Ectodermal cell (in vitro differentiated cells): ENCODE data around the gene GADD45B.
"Not testable (repeated sequence)": the region's sequence is repeated elsewhere in the genome, so short reads cannot be mapped to it uniquely, and the experiment has no call there.

Experiments
- H3K27ac ChIP-seq: 2 replicates; pipeline ENCODE4 v1.7.0; 2013; ENCODE audit warnings: mild to moderate bottlenecking, low read depth, low read length; ENCODE audit not compliant: insufficient read depth, poor library complexity, severe bottlenecking
- H3K27me3 ChIP-seq: 2 replicates; pipeline ENCODE4 v1.7.0; 2013; ENCODE audit warnings: mild to moderate bottlenecking, low read length; ENCODE audit not compliant: insufficient read depth, control insufficient read depth, poor library complexity, severe bottlenecking
- H3K36me3 ChIP-seq: one replicate; pipeline ENCODE4 v1.7.0; 2013; ENCODE audit warnings: low read length; ENCODE audit not compliant: control insufficient read depth, insufficient read depth
- H3K4me1 ChIP-seq: one replicate; pipeline ENCODE4 v1.7.0; 2013; ENCODE audit warnings: low read length; ENCODE audit not compliant: control insufficient read depth, insufficient read depth
- H3K4me3 ChIP-seq: 2 replicates; pipeline ENCODE4 v1.7.0; 2013; ENCODE audit warnings: low read depth, low read length, control low read depth; ENCODE audit not compliant: insufficient read depth
- H3K9me3 ChIP-seq: 2 replicates; pipeline ENCODE4 v1.7.0; 2013; ENCODE audit warnings: mild to moderate bottlenecking, low read length, moderate library complexity; ENCODE audit not compliant: control insufficient read depth
- WGBS, 2 experiments: methylation state at CpG; one replicate each; pipeline ENCODE4 v1.1.7; 2013; ENCODE audit warnings: missing lambda C conversion rate in 2 of 2; 5-methylcytosine and 5-hydroxymethylcytosine counted together

Gene GADD45B

DNA sequence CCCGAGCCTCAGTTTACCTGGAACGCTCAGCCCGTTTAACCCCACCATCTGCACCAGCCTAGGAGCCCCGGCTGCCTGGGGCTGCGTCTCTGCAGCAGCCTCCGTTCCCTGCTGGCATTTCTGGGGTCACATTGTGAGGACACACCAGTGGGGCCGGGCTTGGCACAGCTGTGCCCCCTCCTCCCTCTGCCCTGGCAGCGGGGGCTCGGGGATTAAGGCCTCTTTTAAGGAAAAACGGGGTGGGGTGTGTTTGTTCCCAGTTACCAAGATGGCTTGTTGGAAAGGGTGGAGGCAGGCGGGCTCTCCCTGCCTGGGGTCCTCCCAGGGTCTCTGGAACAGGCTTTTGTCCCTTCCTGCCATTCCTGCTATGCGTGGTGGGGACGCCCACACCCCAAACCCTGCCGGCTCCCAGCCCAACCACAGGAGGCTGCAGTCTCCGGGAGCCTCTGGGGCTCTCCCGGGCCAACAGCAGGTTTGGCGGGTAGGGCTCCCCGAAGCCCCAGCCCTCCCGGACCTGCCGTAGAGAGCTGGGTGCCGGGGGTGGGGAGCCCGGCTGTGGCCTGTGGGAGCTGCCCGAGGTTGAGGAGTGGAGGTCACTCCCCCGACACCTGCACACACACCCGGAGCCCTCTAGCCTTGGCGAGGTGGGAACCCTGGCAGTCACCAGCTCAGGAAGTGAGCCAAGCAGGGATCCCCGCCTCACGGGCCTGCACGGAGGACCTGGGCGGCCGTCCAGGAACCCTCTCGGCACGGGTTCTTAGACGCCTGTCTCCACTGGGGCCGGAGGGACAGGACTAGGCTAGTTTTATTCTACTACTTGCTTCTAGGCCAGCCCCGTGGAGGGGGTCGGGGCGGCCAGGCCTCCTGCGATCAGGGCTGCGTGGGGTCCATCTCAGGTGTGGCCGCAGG is 36.9 kb downstream of the GADD45B start:
- 87 to 89% methylated on average over 41 of the region's 41 CpGs for WGBS, 2 experiments
- Histone ChIP-seq H3K9me3 (no peaks in the 10 kb centered on the region), H3K4me3 (no peak overlapping the region), H3K4me1 (peaks cover 13% of the 10 kb centered on the region), H3K36me3 (no peaks in the 10 kb centered on the region), H3K27ac (no peak overlapping the region), H3K27me3 (no peaks in the 10 kb centered on the region)

- no peak overlapping the region for H3K4me3 ChIP-seq
- H3K9me3 ChIP-seq: no peaks in the 10 kb centered on the region
- WGBS, 2 experiments: 95% methylated on average over 16 of the region's 16 CpGs
- H3K27me3 ChIP-seq: no peaks in the 10 kb centered on the region
- no peak overlapping the region for H3K27ac ChIP-seq
- H3K4me1 ChIP-seq: peaks cover 16% of the 10 kb centered on the region
- no peaks in the 10 kb centered on the region for H3K36me3 ChIP-seq
Observed at GRCh38 chr19:2514981-2515518, 39.1 kb downstream of the GADD45B start.

DNA sequence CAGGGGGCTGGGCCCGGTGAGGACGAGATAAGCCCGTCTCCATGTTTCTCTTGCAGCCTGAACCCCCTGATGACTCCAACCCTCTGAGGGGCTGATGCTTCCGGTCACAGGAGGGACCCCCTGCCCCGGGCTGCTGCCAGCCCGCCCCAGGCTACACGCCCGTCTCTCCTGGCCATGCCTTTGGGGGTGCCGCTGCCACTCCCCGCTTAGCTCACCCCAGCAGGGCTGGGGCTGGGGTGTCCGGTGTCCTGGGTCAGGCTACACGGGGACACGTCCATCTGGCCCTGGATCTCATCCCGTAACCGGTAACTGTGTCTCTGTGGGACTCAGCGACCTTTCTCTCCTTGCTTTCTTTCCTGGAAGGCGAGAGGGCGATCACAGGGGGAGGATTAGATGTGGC is 40.8 kb downstream of the GADD45B start:
- H3K4me1 ChIP-seq: peaks cover 16% of the 10 kb centered on the region
- H3K36me3 ChIP-seq: no peaks in the 10 kb centered on the region
- H3K27me3 ChIP-seq: no peaks in the 10 kb centered on the region
- peak overlapping the region; percentile 55 for H3K27ac ChIP-seq
- WGBS, 2 experiments: 86 to 87% methylated on average over 18 of the region's 18 CpGs
- H3K4me3 ChIP-seq: no peak overlapping the region
- H3K9me3 ChIP-seq: no peaks in the 10 kb centered on the region

DNA sequence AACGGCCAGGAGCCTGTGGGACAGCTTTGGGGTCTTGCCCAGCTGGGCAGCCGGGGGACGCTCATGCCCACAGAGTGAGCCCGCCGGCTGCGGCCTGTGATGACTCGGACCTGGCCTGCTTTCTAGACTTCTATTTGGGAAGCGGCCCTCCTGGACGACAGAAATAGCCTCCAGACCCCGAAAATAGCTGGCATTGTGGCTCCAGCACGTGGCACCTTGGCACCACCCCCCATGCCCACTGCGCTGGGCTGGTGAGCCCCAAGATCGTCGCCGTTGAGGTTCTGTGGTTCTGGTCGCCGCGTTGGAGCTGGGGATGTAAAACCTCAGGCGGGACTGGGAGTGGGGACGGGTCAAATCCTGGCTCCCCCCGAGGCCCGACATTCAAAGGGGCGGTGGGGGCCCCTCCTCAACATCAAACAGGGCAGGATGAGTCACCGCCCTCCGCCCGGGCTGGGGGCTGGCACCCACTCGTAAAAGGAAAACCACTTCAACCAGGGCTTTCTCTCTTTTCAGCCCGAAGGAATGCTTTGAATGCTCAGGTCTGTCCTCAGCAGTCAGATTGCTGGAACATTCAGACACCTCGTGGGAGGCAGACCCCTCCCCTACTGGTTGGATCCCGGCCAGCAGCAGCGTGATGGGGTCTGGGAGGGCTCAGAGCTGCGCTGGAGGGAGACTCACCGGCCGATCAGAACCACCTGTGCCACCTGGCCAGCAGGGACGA is 42.1 kb downstream of the GADD45B start:
- H3K4me1 ChIP-seq: peaks cover 10% of the 10 kb centered on the region
- no peak overlapping the region for H3K27ac ChIP-seq
- WGBS, 2 experiments: 63 to 67% methylated on average over 35 of the region's 35 CpGs
- H3K4me3 ChIP-seq: no peak overlapping the region
- H3K9me3 ChIP-seq: no peaks in the 10 kb centered on the region
- no peaks in the 10 kb centered on the region for H3K36me3 ChIP-seq
- H3K27me3 ChIP-seq: no peaks in the 10 kb centered on the region

GRCh38 chr19:2518856-2519255 is 42.9 kb downstream of the GADD45B start:
- not testable (repeated sequence) for H3K9me3 ChIP-seq, H3K36me3 ChIP-seq, H3K27ac ChIP-seq, H3K4me3 ChIP-seq, H3K27me3 ChIP-seq
- 91 to 96% methylated on average over 10 to 11 of the region's 11 CpGs for WGBS, 2 experiments
- H3K4me1 ChIP-seq: peaks cover 10% of the 10 kb centered on the region

- Histone ChIP-seq H3K27ac (no peak overlapping the region), H3K4me1 (peaks cover 11% of the 10 kb centered on the region), H3K9me3 (no peaks in the 10 kb centered on the region), H3K27me3 (no peaks in the 10 kb centered on the region), H3K4me3 (no peak overlapping the region), H3K36me3 (no peaks in the 10 kb centered on the region)
- 81 to 87% methylated on average over 6 of the region's 6 CpGs for WGBS, 2 experiments
Observed at GRCh38 chr19:2519482-2519881, 43.6 kb downstream of the GADD45B start.

- Histone ChIP-seq H3K4me1 (peaks cover 11% of the 10 kb centered on the region), H3K36me3 (no peaks in the 10 kb centered on the region), H3K27me3 (no peaks in the 10 kb centered on the region), H3K4me3 (no peak overlapping the region), H3K9me3 (no peaks in the 10 kb centered on the region), H3K27ac (peak overlapping the region; percentile 79)
- 75 to 80% methylated on average over 20 of the region's 20 CpGs for WGBS, 2 experiments
Observed at GRCh38 chr19:2523630-2524311, 47.8 kb downstream of the GADD45B start.

GRCh38 chr19:2524361-2524839 is 48.5 kb downstream of the GADD45B start:
- H3K36me3 ChIP-seq: no peaks in the 10 kb centered on the region
- peaks cover 11% of the 10 kb centered on the region for H3K4me1 ChIP-seq
- no peaks in the 10 kb centered on the region for H3K9me3 ChIP-seq
- no peak overlapping the region for H3K4me3 ChIP-seq
- H3K27me3 ChIP-seq: no peaks in the 10 kb centered on the region
- peak overlapping the region; percentile 79 for H3K27ac ChIP-seq
- WGBS, 2 experiments: 95 to 96% methylated on average over 16 of the region's 16 CpGs

GRCh38 chr19:2524840-2525723 is 49.2 kb downstream of the GADD45B start:
- WGBS, 2 experiments: 67% methylated on average over 45 of the region's 45 CpGs
- H3K27me3 ChIP-seq: no peaks in the 10 kb centered on the region
- no peaks in the 10 kb centered on the region for H3K9me3 ChIP-seq
- no peaks in the 10 kb centered on the region for H3K36me3 ChIP-seq
- no peak overlapping the region for H3K4me3 ChIP-seq
- peaks cover 11% of the 10 kb centered on the region for H3K4me1 ChIP-seq
- no peak overlapping the region for H3K27ac ChIP-seq
